Bronchial epithelial cell (primary cell): ENCODE data around the gene KLHL26. TPM values are rescaled to one million over a fixed set of nuclear protein-coding genes. Genes with fewer than 3 reads are reported as not detected.
"Not testable (repeated sequence)": the region's sequence is repeated elsewhere in the genome, so short reads cannot be mapped to it uniquely, and the experiment has no call there.

Experiments used
- DNase-seq: peaks from one replicate; pipeline ENCODE4 v3.0.0-alpha.2; 2010; ENCODE audit warnings: low read depth
- FAIRE-seq: peaks from 2 replicates; lab custom pipeline; 2011; peaks lifted over from hg19 to GRCh38; lab: Jason Lieb, UNC
- H3K27me3 ChIP-seq: 2 replicates; pipeline ENCODE4 v1.5.1; 2011; ENCODE audit warnings: low read length; ENCODE audit not compliant: control insufficient read depth, insufficient read depth
- H3K36me3 ChIP-seq: 2 replicates; pipeline ENCODE4 v1.5.1; 2011; ENCODE audit warnings: low read length; ENCODE audit not compliant: control insufficient read depth, insufficient read depth
- H3K4me3 ChIP-seq: 2 replicates; pipeline ENCODE4 v1.5.1; 2011; ENCODE audit warnings: mild to moderate bottlenecking, low read depth, low read length, control low read depth
- CTCF ChIP-seq: IDR thresholded peaks from 2 replicates; pipeline ENCODE4 v1.5.1; 2011; ENCODE audit warnings: mild to moderate bottlenecking, moderate library complexity, low read length, control low read depth, inconsistent platforms; ENCODE audit not compliant: insufficient read depth, severe bottlenecking
- total RNA-seq: library from RNA; depleted of rRNA; stranded (reverse); fragments of >200 nt; gene quantifications from 2 replicates; pipeline ENCODE4 v1.2.1, GENCODE V29; 2014

Gene KLHL26
- total RNA-seq, 1 donor from 2014 or later = 3.2 TPM

GRCh38 chr19:18589380-18590272 is 47.2 kb upstream of the KLHL26 start:
- TF ChIP-seq CTCF = peak; percentile 46
- DNase-seq = peak; percentile 41
- peak overlapping the region; percentile 87 for H3K4me3 ChIP-seq
- H3K36me3 ChIP-seq = no peaks in the 10 kb centered on the region
- H3K27me3 ChIP-seq = no peaks in the 10 kb centered on the region
- no peak for FAIRE-seq

- no peaks in the 10 kb centered on the region for H3K27me3 ChIP-seq
- H3K4me3 ChIP-seq = peak overlapping the region; percentile 87
- no peak for FAIRE-seq
- TF ChIP-seq CTCF = peak; percentile 53
- DNase-seq = peak; percentile 71
- H3K36me3 ChIP-seq = no peaks in the 10 kb centered on the region
Observed at GRCh38 chr19:18590273-18591272, 46.3 kb upstream of the KLHL26 start.

- no peak for TF ChIP-seq CTCF
- no peak for FAIRE-seq
- Histone ChIP-seq H3K27me3 (no peaks in the 10 kb centered on the region), H3K4me3 (no peak overlapping the region), H3K36me3 (no peaks in the 10 kb centered on the region)
- no peak for DNase-seq
Observed at GRCh38 chr19:18591735-18592385, 45.0 kb upstream of the KLHL26 start.

- not testable (repeated sequence) for FAIRE-seq
Observed at GRCh38 chr19:18592732-18593131, 44.1 kb upstream of the KLHL26 start.

GRCh38 chr19:18593367-18594095 is 43.3 kb upstream of the KLHL26 start:
- no peak for TF ChIP-seq CTCF
- Histone ChIP-seq H3K4me3 (no peak overlapping the region), H3K27me3 (no peaks in the 10 kb centered on the region), H3K36me3 (no peaks in the 10 kb centered on the region)
- FAIRE-seq = no peak
- DNase-seq = no peak

More at GRCh38 chr19:18592732-18593131, 44.1 kb upstream of the KLHL26 start:
- not testable (repeated sequence) for H3K27me3 ChIP-seq, DNase-seq, H3K4me3 ChIP-seq, H3K36me3 ChIP-seq
